ENCODE data around the gene TLL1. TPM values are rescaled to one million over a fixed set of nuclear protein-coding genes. Genes with fewer than 3 reads are reported as not detected.

Gene TLL1
- total RNA-seq, 1 donor from 2014 or later: 14.3 TPM

DNA sequence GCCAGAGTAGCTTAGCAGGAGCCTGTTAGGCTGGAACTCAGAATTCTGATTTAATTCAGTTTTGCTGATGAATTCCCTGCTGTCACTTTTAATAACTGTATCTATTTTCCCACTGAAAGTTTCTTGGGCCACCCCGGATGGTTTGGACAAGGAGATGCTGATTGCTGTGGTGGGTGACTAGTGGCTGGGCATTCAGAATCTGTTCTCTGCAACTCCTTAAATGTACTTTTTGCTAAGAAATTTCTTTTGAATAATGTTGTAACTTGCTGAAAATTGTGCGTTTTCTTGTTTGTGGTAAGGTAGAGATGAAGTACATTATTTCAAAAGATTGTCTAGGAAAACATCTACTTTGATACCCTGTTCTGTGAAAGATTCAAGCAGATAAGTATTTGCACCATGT lies 2.4 kb downstream of the TLL1 start:
- ATAC-seq: no peak
- DNase-seq (ENCODE audit: low spot score): no peak
- intact Hi-C loops (cut with DNase I): loop anchor here (5.0 kb wide), 1 partner anchor 372 kb away; no protein-coding TSS in a partner anchor

- ATAC-seq (no peak), DNase-seq (ENCODE audit: low spot score) (no peak)
- intact Hi-C loops (cut with DNase I): loop anchor here (5.0 kb wide), 1 partner anchor 370 kb away; no protein-coding TSS in a partner anchor
These were observed 4.2 kb downstream of the TLL1 start for GRCh38 chr4:165877286-165877685.

DNA sequence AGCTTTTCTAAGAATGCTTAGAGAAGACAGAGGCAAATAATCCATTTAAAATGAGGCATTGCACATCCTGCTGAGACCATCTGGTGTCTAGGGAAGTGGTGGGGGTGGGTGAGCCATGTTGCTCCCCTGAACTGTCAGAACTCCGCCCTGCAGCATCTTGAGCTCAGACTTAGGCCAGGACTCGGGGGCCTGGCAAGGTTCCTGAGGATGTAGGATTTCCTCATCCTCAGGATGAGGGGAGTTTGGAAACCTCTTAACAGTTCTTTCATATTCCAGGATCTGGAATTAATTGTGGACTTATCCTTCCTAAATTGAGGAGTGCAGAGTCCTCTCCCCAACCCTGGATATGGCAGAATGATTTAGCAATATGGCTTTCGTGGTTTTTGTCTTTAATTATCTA lies 6.6 kb downstream of the TLL1 start:
- intact Hi-C loops (cut with DNase I): loop anchor here (5.0 kb wide), 1 partner anchor 368 kb away; no protein-coding TSS in a partner anchor
- ATAC-seq: no peak

DNA sequence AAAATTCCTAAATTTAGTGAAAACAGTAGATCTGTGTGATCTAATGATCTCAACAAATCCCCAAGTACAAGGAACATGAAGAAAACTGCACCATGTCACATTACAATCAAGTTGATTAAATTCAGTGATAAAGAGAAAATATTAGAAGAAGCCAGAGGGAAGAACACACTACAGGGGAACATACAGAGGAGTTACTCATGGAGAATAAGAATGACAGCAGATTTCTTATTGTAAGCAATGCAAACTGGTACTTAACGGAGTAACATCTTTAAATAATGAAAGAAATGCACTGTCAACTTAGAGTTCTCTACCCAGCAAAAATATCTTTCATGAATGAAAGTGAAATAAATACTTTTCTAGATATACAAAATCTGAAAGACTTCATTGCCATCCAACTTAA lies 21.1 kb downstream of the TLL1 start:
- DNase-seq (ENCODE audit: low spot score) (no peak), ATAC-seq (no peak)
- intact Hi-C loops (cut with DNase I): no loop called here

More for the DNA sequence above, 6.6 kb downstream of the TLL1 start:
- no peak for DNase-seq (ENCODE audit: low spot score)

- no peak for DNase-seq (ENCODE audit: low spot score)
- ATAC-seq: no peak
- intact Hi-C loops (cut with DNase I): no loop called here
These were observed 32.5 kb downstream of the TLL1 start for GRCh38 chr4:165905405-165906027.

DNA sequence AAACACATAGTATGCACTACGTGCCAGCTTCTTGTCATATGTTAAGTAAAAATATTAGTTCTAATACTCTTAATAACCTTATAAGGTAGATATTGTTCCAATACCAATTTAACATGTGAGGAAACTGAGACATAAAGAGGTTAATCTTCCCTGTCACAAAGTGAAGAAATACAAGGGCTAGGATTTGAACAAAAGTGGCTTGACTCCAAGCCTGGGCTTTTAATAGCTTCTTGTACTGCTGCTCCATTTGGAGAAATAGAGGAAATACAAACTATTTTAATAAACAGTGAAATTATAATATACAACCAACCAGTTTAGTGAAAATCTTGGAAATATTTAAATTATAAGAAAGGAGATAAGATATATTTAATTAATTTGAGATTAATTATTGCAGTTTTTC lies 33.2 kb downstream of the TLL1 start:
- no peak for ATAC-seq
- no peak for DNase-seq (ENCODE audit: low spot score)
- intact Hi-C loops (cut with DNase I): no loop called here

DNA sequence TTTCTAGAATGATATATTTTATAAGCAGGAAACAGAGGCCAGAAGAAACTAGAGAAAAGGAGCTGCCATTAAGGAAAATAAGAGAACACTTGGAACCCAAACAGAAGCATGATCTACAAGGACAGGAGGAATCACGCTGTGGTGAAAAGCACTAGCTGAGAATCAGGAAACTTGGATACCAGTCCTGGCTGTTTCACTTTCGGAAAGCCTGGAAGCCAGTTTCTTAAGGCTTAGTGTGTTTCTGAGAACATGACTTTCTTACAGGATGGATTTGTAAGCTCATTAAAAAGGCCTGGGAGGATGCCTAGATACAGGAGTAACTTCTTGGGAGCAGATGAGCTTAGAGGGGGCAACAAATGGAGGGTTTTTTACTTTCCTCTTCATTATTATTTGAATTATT lies 36.9 kb downstream of the TLL1 start:
- DNase-seq (ENCODE audit: low spot score) (no peak), ATAC-seq (peak; percentile 39)
- intact Hi-C loops (cut with DNase I): no loop called here

- DNase-seq (ENCODE audit: low spot score) (no peak), ATAC-seq (no peak)
- intact Hi-C loops (cut with DNase I): no loop called here
These were observed 42.2 kb downstream of the TLL1 start for GRCh38 chr4:165915215-165915614.

DNA sequence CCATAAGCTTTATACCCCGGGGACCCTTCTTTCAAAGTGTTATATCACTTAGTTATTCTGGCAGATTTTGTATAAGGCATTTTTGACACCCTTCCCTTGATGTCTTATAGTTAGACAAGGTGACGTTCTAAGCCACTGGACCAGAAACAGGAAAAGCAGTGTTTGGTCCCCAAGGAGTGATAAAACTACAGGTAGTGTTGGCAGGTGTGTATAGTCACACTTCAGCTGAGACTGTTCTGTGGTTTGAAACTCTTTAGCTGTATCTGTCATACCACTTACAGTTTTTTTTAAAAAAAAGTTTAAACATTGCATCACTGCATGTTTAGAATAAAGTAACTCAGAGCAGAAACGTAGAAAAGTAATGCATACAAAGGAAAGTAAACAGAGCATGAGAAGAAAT lies 48.5 kb downstream of the TLL1 start:
- no peak for ATAC-seq
- DNase-seq (ENCODE audit: low spot score): no peak
- intact Hi-C loops (cut with DNase I): no loop called here

DNA sequence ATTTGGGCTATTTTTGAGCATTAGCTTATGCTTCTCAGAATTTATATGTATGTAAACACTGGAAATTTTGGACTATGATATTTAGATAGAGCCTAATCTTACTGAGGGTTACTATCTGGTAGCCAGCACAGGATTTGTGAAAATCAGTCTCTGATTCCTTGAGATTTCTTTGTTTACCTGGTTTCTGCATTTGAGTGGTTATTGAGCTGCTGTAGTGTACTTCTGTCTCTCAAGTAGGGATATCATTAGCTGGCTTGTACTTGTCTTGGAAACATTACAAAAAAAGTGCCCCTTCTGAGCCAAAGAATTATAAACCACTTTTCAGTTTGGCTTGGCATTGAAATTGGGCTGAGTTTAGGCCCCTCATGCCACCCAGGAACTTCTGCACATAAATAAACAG lies 49.7 kb downstream of the TLL1 start:
- ATAC-seq: no peak
- intact Hi-C loops (cut with DNase I): no loop called here
- DNase-seq (ENCODE audit: low spot score): no peak

GRCh38 chr4:165926307-165926706 lies 53.3 kb downstream of the TLL1 start:
- ATAC-seq (no peak), DNase-seq (ENCODE audit: low spot score) (no peak)
- intact Hi-C loops (cut with DNase I): no loop called here

- no peak for DNase-seq (ENCODE audit: low spot score)
- no peak for ATAC-seq
- intact Hi-C loops (cut with DNase I): no loop called here
These were observed 54.3 kb downstream of the TLL1 start for GRCh38 chr4:165927366-165927765.

- no peak for DNase-seq (ENCODE audit: low spot score)
- ATAC-seq: no peak
- intact Hi-C loops (cut with DNase I): no loop called here
These were observed 54.8 kb downstream of the TLL1 start for GRCh38 chr4:165927815-165928214.

DNA sequence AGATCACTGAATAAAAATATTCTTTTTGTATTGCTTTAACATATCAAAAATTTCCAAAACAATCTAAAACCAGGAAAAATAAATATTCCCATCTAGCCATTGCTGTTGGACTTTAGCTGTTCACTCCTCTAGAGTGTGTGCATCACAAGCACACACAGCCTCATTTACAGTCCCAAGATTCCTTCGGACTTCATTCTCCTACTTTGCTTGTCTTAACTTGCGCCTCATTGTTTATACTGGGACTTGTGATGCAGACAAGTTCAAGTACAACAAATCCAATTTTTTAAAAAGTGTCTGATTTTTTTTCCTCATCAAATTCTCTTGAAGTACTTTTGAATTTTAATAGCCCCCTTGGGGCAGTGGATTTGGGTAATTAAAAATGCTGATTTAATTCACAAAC lies 55.6 kb downstream of the TLL1 start:
- DNase-seq (ENCODE audit: low spot score) (no peak), ATAC-seq (no peak)
- intact Hi-C loops (cut with DNase I): no loop called here

DNA sequence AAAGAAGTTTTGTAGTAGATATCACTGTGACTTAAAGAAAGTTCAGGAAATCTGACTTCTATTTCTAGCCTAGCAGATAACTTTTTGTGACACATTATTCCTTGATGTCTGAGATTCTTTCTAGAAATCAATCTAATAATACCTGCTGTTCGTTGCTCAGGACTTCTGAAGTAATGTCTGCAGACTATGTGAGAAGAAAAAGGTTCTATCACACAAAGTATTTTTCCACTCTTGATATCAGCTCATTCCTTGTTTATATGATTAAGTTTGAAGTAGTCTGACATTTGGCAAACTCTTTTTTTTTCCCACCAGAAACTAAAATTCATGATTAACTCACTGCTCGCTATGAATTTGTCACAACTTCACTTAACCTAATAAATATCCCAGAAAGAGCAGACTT lies 56.6 kb downstream of the TLL1 start:
- DNase-seq (ENCODE audit: low spot score) (no peak), ATAC-seq (no peak)
- intact Hi-C loops (cut with DNase I): no loop called here

- ATAC-seq: no peak
- no peak for DNase-seq (ENCODE audit: low spot score)
- intact Hi-C loops (cut with DNase I): no loop called here
These were observed 58.7 kb downstream of the TLL1 start for GRCh38 chr4:165931741-165932140.

- no peak for DNase-seq (ENCODE audit: low spot score)
- ATAC-seq: no peak
- intact Hi-C loops (cut with DNase I): no loop called here
These were observed 71.9 kb downstream of the TLL1 start for GRCh38 chr4:165944900-165945299.

DNA sequence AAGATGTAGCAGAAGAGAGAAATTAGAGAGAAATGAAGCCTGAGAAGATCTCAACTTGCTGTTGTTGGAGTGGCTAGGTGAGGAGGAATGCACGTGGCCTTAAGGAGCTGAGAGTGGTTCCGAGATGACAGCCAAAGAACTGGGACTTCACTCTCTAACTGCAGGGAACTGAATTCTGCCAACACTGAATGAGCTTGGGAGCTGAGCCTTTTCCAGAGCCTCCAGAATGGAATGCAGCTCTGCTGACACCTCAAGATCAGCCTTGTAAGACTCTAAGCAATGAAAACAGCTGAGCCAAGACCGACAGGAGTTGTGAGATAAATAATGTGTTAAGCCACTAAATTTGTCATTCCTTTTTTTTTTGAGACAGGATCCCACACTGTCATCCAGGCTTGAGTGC lies 73.0 kb downstream of the TLL1 start:
- intact Hi-C loops (cut with DNase I): no loop called here
- ATAC-seq (no peak), DNase-seq (ENCODE audit: low spot score) (no peak)

DNA sequence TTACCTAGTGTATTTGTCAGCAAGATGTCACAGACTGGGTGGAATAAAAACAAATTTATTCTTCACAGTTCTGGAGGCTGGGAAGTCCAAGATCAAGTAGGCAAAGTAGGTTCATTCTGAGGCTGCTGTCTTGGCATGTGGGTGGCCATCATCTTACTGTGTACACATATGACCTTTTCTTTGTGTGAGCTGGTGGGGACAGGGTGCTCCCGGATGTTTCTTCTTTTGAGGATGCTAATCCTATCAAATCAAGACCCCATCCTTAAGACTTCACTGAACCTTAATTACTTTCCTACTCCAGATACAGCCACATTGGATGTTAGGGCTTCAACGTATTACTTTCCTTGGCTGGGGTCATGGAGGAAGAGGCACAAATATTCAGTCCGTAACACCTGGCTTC lies 74.0 kb downstream of the TLL1 start:
- ATAC-seq: no peak
- no peak for DNase-seq (ENCODE audit: low spot score)
- intact Hi-C loops (cut with DNase I): no loop called here

GRCh38 chr4:165953181-165953580 lies 80.1 kb downstream of the TLL1 start:
- ATAC-seq: no peak
- no peak for DNase-seq (ENCODE audit: low spot score)
- intact Hi-C loops (cut with DNase I): no loop called here

- ATAC-seq: no peak
- DNase-seq (ENCODE audit: low spot score): no peak
- intact Hi-C loops (cut with DNase I): no loop called here
These were observed 90.6 kb downstream of the TLL1 start for GRCh38 chr4:165963621-165964020.

Data from sciatic nerve (tissue), 2 donors.